ENCODE data around the gene CDK14. TPM values are rescaled to one million over a fixed set of nuclear protein-coding genes. Genes with fewer than 3 reads are reported as not detected.

The CDK14 gene
- total and polyA plus RNA-seq, 4 donors = 4.2 to 12.4 (median 7.4) TPM

DNA sequence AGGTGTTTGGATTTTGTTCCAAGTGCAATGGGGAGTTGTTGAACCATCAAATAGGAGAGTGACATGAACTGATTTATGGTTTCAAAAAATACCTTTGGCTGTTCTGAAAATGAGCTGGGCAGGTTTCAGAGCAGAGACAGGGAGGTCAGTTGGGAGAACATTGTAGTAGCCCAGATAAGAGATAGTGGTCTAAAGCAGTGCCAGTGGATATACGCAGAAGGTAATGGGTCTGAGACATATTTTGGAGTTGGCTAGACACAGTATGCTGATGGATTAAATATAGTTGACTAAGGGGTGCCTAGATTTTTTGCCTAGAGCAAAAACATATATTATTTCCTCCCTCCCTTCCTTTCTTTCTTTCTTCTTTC is 21.3 kb upstream of the CDK14 start:
- peak overlapping the region in 1 of 2 donors; percentile 25 for H3K9ac ChIP-seq (ENCODE audit: low read depth in 1 of 2, low read length in 2 of 2)
- 88% methylated on average over 1 of the region's 1 CpG for WGBS
- H3K27ac ChIP-seq (ENCODE audit: low read depth in 1 of 2, low read length in 2 of 2) = peak overlapping the region in 1 of 2 donors; percentile 48
- TF ChIP-seq ATF3 (IDR thresholded peaks at IDR 0.05) = no peak
- TF ChIP-seq HNF4G (IDR thresholded peaks at IDR 0.05) = no peak
- no peak for TF ChIP-seq HNF4A (conservative IDR thresholded peaks at IDR 0.05)
- no peak for TF ChIP-seq CTCF (IDR thresholded peaks at IDR 0.05; ENCODE audit: low read depth, low read length, missing input control)
- TF ChIP-seq, protein P1, sequence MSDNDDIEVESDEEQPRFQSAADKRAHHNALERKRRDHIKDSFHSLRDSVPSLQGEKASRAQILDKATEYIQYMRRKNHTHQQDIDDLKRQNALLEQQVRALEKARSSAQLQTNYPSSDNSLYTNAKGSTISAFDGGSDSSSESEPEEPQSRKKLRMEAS (IDR thresholded peaks at IDR 0.05) = no peak
- no peak for TF ChIP-seq FOXA2 (IDR thresholded peaks at IDR 0.05)
- TF ChIP-seq REST (IDR thresholded peaks at IDR 0.05) = no peak
- TF ChIP-seq TAF1 (conservative IDR thresholded peaks at IDR 0.05) = no peak
- no peak for TF ChIP-seq GABPA (IDR thresholded peaks at IDR 0.05 in 1 of 2, conservative IDR thresholded peaks at IDR 0.05 in 1 of 2)
- no peak for TF ChIP-seq YY1 (IDR thresholded peaks at IDR 0.05)
- H3K4me3 ChIP-seq (ENCODE audit: low read depth in 1 of 3, low read length in 3 of 3) = no peak overlapping the region
- H3K4me1 ChIP-seq (ENCODE audit: control insufficient read depth in 4 of 4, insufficient read depth in 4 of 4, low read length in 3 of 4) = peaks cover 0 to 7% (median 5%) of the 10 kb centered on the region in 4 donors
- no peak for DNase-seq (ENCODE audit: low spot score)
- H3K36me3 ChIP-seq (ENCODE audit: control insufficient read depth in 4 of 4, insufficient read depth in 3 of 4, low read depth in 1 of 4, low read length in 3 of 4) = no peaks in the 10 kb centered on the region
- no peaks in the 10 kb centered on the region for H3K27me3 ChIP-seq (ENCODE audit: control insufficient read depth in 4 of 4, insufficient read depth in 4 of 4, low read length in 3 of 4)
- H3K9me3 ChIP-seq (ENCODE audit: control insufficient read depth in 4 of 4, low read length in 3 of 4) = no peaks in the 10 kb centered on the region

DNA sequence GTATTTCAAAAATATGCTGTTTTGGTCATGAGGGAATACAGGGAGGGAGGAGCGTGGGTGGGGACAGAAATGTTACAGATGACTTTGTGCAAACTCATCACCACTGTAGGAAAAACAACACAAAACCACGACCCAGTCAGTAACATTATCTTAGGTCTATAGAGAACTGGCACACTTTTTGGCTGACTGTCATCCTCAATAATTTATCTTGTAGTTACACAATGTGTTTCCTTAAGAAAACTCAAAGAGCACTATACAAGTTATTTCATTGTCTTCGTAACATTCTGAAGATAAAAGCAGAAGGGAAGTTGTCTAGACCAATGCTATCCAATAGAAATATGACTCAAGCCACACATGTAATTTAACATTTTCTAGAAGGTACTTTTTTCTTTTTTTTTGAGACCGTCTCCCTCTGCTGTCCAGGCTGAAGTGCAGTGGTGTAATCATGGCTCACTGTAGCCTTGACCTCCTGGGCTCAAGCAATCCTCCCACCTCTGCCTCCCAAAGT is 16.9 kb upstream of the CDK14 start:
- H3K27ac ChIP-seq (ENCODE audit: low read depth in 1 of 2, low read length in 2 of 2) = no peak overlapping the region
- H3K36me3 ChIP-seq (ENCODE audit: control insufficient read depth in 4 of 4, insufficient read depth in 3 of 4, low read depth in 1 of 4, low read length in 3 of 4) = no peaks in the 10 kb centered on the region
- H3K9me3 ChIP-seq (ENCODE audit: control insufficient read depth in 4 of 4, low read length in 3 of 4) = no peaks in the 10 kb centered on the region
- no peaks in the 10 kb centered on the region for H3K27me3 ChIP-seq (ENCODE audit: control insufficient read depth in 4 of 4, insufficient read depth in 4 of 4, low read length in 3 of 4)
- DNase-seq (ENCODE audit: low spot score) = no peak
- 58% methylated on average over 4 of the region's 4 CpGs for WGBS
- H3K9ac ChIP-seq (ENCODE audit: low read depth in 1 of 2, low read length in 2 of 2) = no peak overlapping the region
- H3K4me1 ChIP-seq (ENCODE audit: control insufficient read depth in 4 of 4, insufficient read depth in 4 of 4, low read length in 3 of 4) = peaks cover 3 to 6% (median 4%) of the 10 kb centered on the region in 4 donors
- H3K4me3 ChIP-seq (ENCODE audit: low read depth in 1 of 3, low read length in 3 of 3) = no peak overlapping the region
- TF ChIP-seq JUND (IDR thresholded peaks at IDR 0.05) (no peak), RAD21 (IDR thresholded peaks at IDR 0.05) (no peak), FOXA2 (IDR thresholded peaks at IDR 0.05) (no peak), HNF4G (IDR thresholded peaks at IDR 0.05) (no peak), FOXA1 (IDR thresholded peaks at IDR 0.05) (no peak)
